AG08395 (cell line): ENCODE data around the gene ARHGAP42.
A peak's percentile ranks its signal among the peaks of the same experiment; 100 is the strongest.
"Not testable (repeated sequence)": the region's sequence is repeated elsewhere in the genome, so short reads cannot be mapped to it uniquely, and the experiment has no call there.

Source experiments
- DNase-seq: peaks from one replicate; pipeline ENCODE4 v3.0.0; 2012; ENCODE audit warnings: mixed read lengths, low spot score

Gene ARHGAP42

GRCh38 chr11:100872951-100873740 is 186.1 kb downstream of the ARHGAP42 start:
- DNase-seq = no peak

DNA sequence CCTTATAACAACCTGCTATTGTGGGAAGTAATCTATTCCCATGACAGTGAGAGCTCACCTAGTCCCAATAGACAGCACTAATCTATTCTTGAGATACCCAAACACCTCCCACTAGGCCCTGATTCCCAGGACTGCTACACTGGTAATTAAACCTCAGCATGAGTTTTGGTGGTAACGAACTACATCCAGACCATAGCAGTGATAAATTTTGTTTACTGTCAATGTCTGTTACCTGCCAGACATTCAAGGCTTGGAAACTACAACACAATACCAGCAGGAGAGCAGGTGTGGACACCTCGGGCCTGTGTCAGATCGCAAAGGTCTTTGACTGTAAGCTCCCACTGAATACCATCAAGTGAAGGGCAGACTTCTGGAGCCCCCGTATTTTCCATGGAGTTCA is 187.1 kb downstream of the ARHGAP42 start:
- DNase-seq = no peak

DNA sequence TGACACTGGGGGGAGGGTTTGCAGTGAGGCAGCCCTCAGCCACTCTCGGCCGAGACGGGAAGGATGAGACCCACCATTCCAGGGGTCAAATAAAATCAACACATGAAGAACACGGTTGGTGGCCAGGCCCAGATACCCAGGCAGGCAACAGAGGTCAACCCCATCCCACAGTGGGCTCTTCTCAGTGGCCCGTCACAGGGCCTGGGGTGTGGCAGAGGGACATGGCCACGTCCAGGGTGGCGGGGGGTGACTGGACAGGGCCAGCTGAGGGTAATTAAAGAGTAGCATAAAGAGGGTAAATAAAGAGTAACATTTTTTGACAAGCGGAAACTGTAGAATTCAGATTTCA is 188.4 kb downstream of the ARHGAP42 start:
- no peak for DNase-seq

GRCh38 chr11:100876815-100877520 is 189.9 kb downstream of the ARHGAP42 start:
- peak; percentile 84 for DNase-seq

DNA sequence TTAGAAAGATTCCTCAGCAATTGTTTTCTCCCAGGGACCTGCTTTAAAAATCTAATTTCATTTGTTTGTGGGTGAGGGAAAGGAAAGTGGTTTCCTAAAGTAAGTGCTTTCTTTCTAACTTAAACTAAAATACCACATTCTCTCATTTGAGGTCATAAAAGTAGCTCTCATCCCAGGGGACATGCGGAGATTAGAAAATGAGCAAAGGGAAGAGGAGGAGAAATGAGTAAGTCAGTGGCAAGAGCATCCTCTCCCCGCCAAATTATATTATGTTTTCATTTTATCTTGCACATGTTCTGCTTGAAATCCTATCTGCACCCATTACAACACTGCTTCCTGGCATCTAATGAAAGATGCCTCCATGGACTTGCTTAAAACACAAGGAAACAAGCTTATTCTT is 191.4 kb downstream of the ARHGAP42 start:
- peak; percentile 13 for DNase-seq

- DNase-seq = no peak
Observed at GRCh38 chr11:100882957-100883356, 195.9 kb downstream of the ARHGAP42 start.

DNA sequence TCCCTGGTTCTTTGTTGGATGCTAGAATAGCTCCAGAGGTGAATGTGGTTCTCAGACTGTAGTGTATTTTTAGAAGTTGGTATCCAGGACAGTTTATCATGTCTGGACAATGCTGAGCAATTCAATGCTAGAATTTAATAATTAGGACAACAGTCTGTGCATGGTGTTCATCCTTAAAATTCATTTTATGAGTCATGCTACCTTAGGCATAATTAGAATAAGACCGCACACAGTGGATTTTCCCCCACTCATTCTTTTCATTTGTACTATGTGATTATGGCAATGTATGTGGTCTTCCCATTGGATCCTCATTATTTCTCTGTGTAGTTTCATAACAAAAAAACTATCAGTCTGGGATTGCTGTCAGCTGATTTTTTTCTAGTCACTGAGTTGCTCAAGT is 196.7 kb downstream of the ARHGAP42 start:
- DNase-seq = no peak

- no peak for DNase-seq
Observed at GRCh38 chr11:100887659-100888058, 200.6 kb downstream of the ARHGAP42 start.

DNA sequence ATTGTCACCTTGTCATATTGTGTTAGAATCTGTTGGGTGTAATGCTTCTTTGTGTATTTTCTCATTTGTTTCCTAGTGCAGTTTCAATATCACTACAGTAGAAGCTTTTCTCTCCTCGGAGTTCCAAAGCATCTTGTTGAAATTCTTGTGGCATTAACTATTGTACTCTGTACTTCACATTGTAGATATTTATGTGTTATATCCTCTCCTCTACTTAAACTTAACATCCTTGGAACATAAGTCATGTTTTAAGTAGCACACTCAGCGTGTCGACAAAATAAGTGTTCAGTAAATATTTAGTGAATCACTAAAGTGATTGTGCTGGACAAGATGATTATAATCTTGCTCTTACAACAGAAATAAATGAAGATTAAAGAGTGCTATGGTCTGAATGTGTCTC is 201.7 kb downstream of the ARHGAP42 start:
- no peak for DNase-seq

GRCh38 chr11:100889758-100890157 is 202.7 kb downstream of the ARHGAP42 start:
- no peak for DNase-seq

DNA sequence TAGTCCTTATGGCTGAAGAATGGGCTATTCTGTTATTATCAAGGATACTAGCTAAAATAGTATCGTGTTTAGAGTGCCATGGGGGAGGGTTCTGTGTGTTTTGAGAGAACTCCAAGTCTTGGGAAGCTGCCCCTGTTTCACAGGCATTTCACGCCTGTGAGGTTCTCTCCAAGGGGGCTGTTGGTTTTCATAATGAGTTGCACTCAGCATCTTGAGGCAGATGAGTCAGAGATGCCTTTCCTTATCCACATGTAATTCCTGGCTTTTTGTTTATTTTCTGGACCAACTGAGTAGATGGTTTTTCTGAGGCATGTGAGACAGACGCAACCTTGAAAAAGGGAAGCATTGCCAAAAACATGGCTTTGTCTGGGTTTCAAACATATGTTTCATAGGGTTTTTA is 203.7 kb downstream of the ARHGAP42 start:
- DNase-seq = peak; percentile 85

DNA sequence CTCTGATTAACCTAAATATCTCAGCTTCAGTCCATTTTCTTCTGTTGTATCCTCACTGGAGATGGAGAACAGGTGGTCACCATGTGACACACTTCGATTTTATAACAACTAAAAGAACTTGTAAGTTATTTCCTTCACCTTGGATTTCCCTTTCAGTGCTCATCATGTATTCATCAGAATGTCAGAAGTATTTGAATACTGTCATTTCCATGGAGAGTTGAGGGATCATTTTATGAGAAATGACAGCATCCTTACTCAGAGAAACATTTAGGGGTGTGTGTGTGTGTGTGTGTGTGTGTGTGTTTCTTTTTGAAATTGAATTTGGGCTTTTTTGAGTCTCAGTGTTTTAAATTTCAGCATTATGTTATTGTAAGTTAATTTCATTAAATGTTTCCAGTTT is 205.8 kb downstream of the ARHGAP42 start:
- no peak for DNase-seq

- DNase-seq = no peak
Observed at GRCh38 chr11:100895449-100895848, 208.4 kb downstream of the ARHGAP42 start.

DNA sequence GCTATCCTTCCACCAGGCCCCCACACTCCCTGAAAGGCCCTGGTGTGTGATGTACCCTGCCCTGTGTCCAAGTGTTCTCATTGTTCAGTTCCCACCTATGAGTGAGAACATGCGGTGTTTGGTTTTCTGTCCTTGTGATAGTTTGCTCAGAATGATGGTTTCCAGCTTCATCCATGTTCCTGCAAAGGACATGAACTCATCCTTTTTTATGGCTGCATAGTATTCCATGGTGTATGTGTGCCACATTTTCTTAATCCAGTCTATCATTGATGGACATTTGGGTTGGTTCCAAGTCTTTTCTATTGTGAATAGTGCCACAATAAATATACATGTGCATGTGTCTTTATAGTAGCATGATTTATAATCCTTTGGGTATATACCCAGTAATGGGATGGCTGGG is 208.9 kb downstream of the ARHGAP42 start:
- DNase-seq = not testable (repeated sequence)

DNA sequence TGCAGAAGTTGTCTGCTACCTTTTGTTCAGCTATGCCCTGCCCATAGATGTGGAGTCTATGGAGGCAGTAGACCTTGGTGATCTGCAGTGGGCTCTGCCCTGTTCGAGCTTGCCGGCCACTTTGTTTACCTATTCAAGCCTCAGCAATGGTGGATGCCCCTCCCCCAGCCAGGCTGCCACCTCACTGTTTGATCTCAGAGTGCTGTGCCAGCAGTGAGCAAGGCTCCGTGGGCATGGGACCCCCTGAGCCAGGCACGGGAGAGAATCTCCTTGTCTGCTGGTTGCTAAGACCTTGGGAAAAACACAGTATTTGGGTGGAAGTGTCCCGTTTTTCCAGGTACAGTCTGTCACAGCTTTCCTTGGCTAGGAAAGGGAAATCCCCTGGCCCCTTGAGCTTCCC is 214.4 kb downstream of the ARHGAP42 start:
- DNase-seq = not testable (repeated sequence)

DNA sequence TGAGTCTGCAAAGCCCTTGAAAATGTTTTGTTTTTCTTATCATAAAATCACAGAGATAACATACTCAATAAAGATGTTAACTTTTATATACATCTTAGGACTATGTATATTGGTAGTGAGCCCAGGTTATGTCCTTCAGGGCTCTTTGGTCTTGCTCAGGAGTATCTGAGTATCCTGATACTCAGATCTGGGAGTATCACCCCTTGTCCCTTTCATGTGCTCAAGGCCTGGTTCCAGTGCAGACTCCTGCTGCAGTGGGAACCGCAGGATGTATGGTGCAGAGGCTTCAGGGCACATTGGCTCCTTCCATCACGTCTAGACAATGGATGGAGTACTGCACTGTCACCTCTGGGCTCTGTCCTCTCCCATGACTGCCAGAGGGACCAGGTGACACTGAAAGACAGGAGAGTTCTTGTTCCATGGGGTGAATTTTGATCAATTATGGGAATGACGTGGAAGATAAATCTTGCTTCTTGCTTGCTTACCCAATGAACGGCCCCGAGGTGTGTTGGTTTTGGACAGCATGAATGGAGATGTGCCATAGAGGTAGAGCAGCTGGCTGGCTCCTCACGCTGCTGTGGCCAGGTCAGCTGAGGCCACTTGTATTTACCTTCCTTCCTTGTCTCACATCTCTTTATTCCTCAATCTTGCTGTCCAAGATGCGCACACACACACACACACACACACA is 215.5 kb downstream of the ARHGAP42 start:
- DNase-seq = no peak

GRCh38 chr11:100903284-100903683 is 216.2 kb downstream of the ARHGAP42 start:
- peak; percentile 24 for DNase-seq

DNA sequence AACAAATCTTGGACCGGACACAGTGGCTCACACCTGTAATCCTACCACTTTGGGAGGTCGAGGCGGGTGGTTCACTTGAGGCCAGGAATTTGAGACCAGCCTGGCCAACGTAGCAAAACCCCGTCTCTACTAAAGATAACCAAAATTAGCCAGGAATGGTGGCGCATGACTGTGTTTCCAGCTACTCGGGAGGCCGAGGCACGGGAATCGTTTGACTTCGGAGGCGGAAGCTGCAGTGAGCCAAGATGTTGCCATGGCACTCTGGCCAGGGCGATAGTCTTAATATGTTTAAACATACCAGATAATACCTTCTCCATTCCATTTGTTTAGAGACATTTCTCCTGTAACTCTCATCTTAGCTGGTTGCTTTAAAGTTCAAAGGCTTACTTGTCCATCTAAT is 218.6 kb downstream of the ARHGAP42 start:
- no peak for DNase-seq

GRCh38 chr11:100908746-100909145 is 221.7 kb downstream of the ARHGAP42 start:
- peak; percentile 21 for DNase-seq

DNA sequence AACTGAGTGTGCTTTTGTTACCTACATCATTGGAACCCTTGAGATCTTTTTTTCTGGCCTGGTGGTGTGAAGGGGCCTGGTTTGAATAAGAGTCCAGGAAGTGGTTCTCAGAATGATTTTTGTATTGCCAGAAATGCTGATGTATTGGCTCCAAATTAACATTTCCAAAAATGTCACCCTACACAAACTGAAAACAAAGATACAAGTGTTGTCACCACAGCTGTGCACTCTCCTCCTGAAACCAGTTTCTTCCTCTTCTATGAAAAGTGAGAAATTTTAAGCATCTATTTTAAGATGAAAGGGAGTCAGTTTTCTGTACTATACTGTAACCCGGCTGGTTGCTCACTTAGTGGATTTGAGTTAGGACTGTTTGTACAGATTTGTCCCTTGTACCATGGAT is 223.7 kb downstream of the ARHGAP42 start:
- no peak for DNase-seq

DNA sequence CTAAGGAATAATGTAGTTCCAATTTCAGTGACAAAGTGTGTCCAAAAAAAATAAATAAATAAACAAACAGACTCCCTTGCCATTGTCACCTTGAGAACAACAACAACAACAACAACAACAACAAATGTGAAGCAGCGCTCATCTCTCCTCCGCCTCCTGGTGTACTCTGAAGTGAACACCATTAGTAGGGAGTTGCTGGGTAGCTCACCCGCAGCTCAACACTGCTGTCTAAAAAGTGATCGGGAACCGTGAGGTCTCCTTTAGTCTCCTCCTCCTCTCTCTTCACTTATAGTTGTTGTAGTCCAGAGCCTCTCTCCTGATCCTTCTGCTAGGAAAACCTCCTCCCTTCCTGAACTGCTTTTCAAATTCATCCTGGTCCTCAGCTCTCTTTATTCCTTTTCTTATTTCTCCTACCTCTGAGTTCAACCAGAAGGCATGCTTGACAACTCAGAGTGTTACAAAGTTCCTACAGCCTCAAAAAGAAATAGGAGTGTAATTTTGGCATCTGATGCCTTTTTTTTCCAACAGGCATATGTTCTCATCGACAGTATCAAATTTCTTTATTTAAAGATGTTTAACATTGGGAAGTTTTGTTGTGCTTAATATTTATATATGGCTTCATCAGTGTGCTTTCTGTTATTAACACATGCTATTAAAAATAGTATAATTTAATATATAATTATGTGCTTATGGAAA is 227.5 kb downstream of the ARHGAP42 start:
- no peak for DNase-seq
